Measurements from ENCODE around the gene RTP3.

DNA sequence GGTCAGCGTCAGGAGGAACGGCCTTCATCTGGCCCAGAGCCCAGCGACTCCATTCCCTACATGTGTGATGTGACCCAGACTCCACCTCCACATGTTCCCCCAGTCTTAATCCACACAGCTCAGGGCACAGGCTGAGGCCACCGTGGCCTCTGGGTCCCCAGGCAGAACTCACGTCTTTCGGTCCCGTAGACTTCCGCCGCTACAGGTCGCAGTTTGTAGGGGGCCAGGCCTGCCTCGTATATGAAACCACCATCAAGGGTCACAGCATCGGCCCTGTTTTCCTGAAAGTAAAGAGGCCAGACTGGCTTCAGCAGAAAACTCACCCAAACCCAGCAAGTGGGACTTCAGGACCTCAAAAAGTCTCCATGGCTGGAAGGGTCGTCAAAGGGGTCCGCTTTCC, 41.7 kb upstream of the RTP3 start:
- TF ChIP-seq, protein P1, sequence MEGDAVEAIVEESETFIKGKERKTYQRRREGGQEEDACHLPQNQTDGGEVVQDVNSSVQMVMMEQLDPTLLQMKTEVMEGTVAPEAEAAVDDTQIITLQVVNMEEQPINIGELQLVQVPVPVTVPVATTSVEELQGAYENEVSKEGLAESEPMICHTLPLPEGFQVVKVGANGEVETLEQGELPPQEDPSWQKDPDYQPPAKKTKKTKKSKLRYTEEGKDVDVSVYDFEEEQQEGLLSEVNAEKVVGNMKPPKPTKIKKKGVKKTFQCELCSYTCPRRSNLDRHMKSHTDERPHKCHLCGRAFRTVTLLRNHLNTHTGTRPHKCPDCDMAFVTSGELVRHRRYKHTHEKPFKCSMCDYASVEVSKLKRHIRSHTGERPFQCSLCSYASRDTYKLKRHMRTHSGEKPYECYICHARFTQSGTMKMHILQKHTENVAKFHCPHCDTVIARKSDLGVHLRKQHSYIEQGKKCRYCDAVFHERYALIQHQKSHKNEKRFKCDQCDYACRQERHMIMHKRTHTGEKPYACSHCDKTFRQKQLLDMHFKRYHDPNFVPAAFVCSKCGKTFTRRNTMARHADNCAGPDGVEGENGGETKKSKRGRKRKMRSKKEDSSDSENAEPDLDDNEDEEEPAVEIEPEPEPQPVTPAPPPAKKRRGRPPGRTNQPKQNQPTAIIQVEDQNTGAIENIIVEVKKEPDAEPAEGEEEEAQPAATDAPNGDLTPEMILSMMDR (IDR thresholded peaks at IDR 0.05; ENCODE audit: insufficient read depth, low read length, poor library complexity, severe bottlenecking) = no peak
- no peak for TF ChIP-seq EZH2phosphoT487 (conservative IDR thresholded peaks at IDR 0.05; ENCODE audit: low read length)

Measured in SU-DHL-6 (cell line).